Panc1 (cell line): Measurements from ENCODE around the gene GBA3.

Experiments used
- POLR2AphosphoS5 ChIP-seq: IDR thresholded peaks from 2 replicates; pipeline ENCODE4 v1.6.1; 2012; ENCODE audit warnings: mild to moderate bottlenecking, low read depth, low read length, moderate library complexity
- SIN3A ChIP-seq: IDR thresholded peaks from 2 replicates; pipeline ENCODE4 v1.6.1; 2012; ENCODE audit warnings: low read depth, mild to moderate bottlenecking, low read length, moderate library complexity, borderline replicate concordance; ENCODE audit not compliant: insufficient read depth
- TF ChIP-seq, protein P1 (sequence below): fragments of 450-650 bp; IDR thresholded peaks from 2 replicates; pipeline ENCODE4 v1.5.1; 2017; ENCODE audit warnings: mild to moderate bottlenecking

DNA sequence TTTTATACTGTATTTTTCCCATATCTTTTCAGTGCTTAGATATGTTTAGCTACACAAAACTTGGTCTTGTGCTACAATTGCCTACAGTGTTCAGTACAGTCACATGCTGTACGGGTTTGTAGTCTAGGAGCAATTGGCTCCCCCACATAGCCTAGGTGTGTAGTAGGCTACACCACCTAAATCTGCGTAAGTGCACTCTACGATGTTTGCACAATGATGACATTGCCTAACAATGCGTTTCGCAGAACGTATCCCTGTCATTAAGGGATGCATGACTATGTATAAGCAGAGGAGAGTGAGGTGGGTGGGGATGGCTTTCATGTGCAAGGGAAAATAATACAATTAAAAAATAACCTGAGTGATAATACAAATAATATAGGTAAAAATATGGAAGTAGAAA lies 131.4 kb downstream of the GBA3 start:
- TF ChIP-seq, protein P1, sequence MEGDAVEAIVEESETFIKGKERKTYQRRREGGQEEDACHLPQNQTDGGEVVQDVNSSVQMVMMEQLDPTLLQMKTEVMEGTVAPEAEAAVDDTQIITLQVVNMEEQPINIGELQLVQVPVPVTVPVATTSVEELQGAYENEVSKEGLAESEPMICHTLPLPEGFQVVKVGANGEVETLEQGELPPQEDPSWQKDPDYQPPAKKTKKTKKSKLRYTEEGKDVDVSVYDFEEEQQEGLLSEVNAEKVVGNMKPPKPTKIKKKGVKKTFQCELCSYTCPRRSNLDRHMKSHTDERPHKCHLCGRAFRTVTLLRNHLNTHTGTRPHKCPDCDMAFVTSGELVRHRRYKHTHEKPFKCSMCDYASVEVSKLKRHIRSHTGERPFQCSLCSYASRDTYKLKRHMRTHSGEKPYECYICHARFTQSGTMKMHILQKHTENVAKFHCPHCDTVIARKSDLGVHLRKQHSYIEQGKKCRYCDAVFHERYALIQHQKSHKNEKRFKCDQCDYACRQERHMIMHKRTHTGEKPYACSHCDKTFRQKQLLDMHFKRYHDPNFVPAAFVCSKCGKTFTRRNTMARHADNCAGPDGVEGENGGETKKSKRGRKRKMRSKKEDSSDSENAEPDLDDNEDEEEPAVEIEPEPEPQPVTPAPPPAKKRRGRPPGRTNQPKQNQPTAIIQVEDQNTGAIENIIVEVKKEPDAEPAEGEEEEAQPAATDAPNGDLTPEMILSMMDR = no peak
- TF ChIP-seq SIN3A (no peak), POLR2AphosphoS5 (no peak)
